HCT116 (cell line): ENCODE measurements around the gene C2orf92. TPM values are rescaled to one million over a fixed set of nuclear protein-coding genes. Genes with fewer than 3 reads are reported as not detected.

Experiments
- ATAC-seq: fragments of 200-7000 bp; cut with Tn5 transposase; 2 replicates; pipeline ENCODE4 v1.9.1; 2020; ENCODE audit warnings: mild to moderate bottlenecking, moderate library complexity
- BruUV-seq: library from RNA; stranded (reverse); fragments of 400-500 nt; replicated peaks from 2 replicates; lab custom pipeline; 2021; lab: Mats Ljungman, UMichigan
- CTCF ChIA-PET: fragments of 300-600 bp; sonication (Branson Sonifier 250); formaldehyde crosslinking; loops from one replicate; lab custom pipeline; 2021; ENCODE audit warnings: antibody characterized with exemption; lab: Charles Lee
- POLR2A ChIA-PET: fragments of 300-600, 350-600 bp; sonication (Branson Sonifier 250); formaldehyde crosslinking; loops from one replicate; lab custom pipeline; 2021; ENCODE audit warnings: antibody characterized with exemption; lab: Charles Lee
- RAD21 ChIA-PET, 2 experiments: fragments of 300-600 bp; sonication (Branson Sonifier 250); formaldehyde crosslinking; loops; one replicate each; lab custom pipeline; 2023; ENCODE audit warnings: low total read pairs in 2 of 2; ENCODE audit not compliant: uncharacterized antibody in 2 of 2, unreplicated experiment in 2 of 2, low non-redundant PET in 1 of 2; lab: Charles Lee
- DNase-seq: peaks from one replicate; pipeline ENCODE4 v3.0.0-alpha.2; 2010; ENCODE audit warnings: low read depth, low spot score
- H2AFZ ChIP-seq: fragments of 200-600 bp; shearing (Covaris generic), sonication (generic); 2 replicates; pipeline ENCODE4 v1.6.1; 2017; ENCODE audit warnings: low read depth, mixed run types, mixed read lengths, antibody characterized with exemption, low read length; ENCODE audit not compliant: poor library complexity, severe bottlenecking
- H3K27ac ChIP-seq: 2 replicates; pipeline ENCODE4 v1.5.1; 2012; ENCODE audit warnings: low read depth, low read length
- H3K27me3 ChIP-seq: fragments of 200-600 bp; sonication (generic); 2 replicates; pipeline ENCODE4 v1.6.1; 2016; ENCODE audit warnings: mixed run types, low read length, mixed read lengths; ENCODE audit not compliant: insufficient read depth
- H3K36me3 ChIP-seq, 2 experiments: fragments of 200-500 bp in 1 of 2; fragments of 200-600 bp in 1 of 2; sonication (Bioruptor generic) in 1 of 2; sonication (generic) in 1 of 2; 2 replicates each; pipeline versions ENCODE4 v1.5.1 to v1.6.1; 2014 to 2016; ENCODE audit warnings: low read length in 2 of 2, inconsistent platforms in 1 of 2, mixed read lengths in 1 of 2, mixed run types in 1 of 2; ENCODE audit not compliant: insufficient read depth in 2 of 2, control insufficient read depth in 1 of 2
- H3K4me1 ChIP-seq, 2 experiments: fragments of 200-600 bp in 1 of 2; sonication (generic) in 1 of 2; 2 replicates each; pipeline versions ENCODE4 v1.5.1 to v1.6.1; 2012 to 2017; ENCODE audit warnings: low read length in 2 of 2, inconsistent platforms in 1 of 2, mild to moderate bottlenecking in 1 of 2, mixed read lengths in 1 of 2, mixed run types in 1 of 2, moderate library complexity in 1 of 2; ENCODE audit not compliant: insufficient read depth in 2 of 2, control insufficient read depth in 1 of 2
- H3K4me2 ChIP-seq: fragments of 200-600 bp; sonication (generic); 2 replicates; pipeline ENCODE4 v1.6.1; 2017; ENCODE audit warnings: mixed run types, low read length, mixed read lengths
- H3K4me3 ChIP-seq, 2 experiments: fragments of 200-600 bp in 1 of 2; sonication (generic) in 1 of 2; replicated peaks in 1 of 2; 2 replicates each; pipeline ENCODE4 v1.5.1; 2011 to 2016; ENCODE audit warnings: low read length in 2 of 2, control low read depth in 1 of 2, low read depth in 1 of 2, mild to moderate bottlenecking in 1 of 2, mixed read lengths in 1 of 2, mixed run types in 1 of 2
- H3K79me2 ChIP-seq: fragments of 200-600 bp; sonication (generic); 2 replicates; pipeline ENCODE4 v1.6.1; 2017; ENCODE audit warnings: mild to moderate bottlenecking, mixed run types, low read length, moderate library complexity, mixed read lengths; ENCODE audit not compliant: insufficient read depth
- H3K9ac ChIP-seq: fragments of 200-600 bp; sonication (generic); 2 replicates; pipeline ENCODE4 v1.6.1; 2016; ENCODE audit warnings: low read length, mixed read lengths
- H3K9me2 ChIP-seq: fragments of 200-600 bp; sonication (generic), shearing (Covaris generic); 2 replicates; pipeline ENCODE4 v1.6.1; 2017; ENCODE audit warnings: mixed run types, mild to moderate bottlenecking, moderate library complexity; ENCODE audit not compliant: insufficient read depth
- H3K9me3 ChIP-seq, 2 experiments: fragments of 200-500 bp in 1 of 2; fragments of 200-600 bp in 1 of 2; sonication (Bioruptor generic) in 1 of 2; sonication (generic) in 1 of 2; 2 replicates each; pipeline ENCODE4 v1.6.1; 2014 to 2017; ENCODE audit warnings: low read length in 2 of 2, mixed read lengths in 2 of 2, inconsistent platforms in 1 of 2, low read depth in 1 of 2, mild to moderate bottlenecking in 1 of 2, mixed run types in 1 of 2, moderate library complexity in 1 of 2; ENCODE audit not compliant: control insufficient read depth in 1 of 2, insufficient read depth in 1 of 2
- H4K20me1 ChIP-seq: fragments of 200-600 bp; sonication (generic), shearing (Covaris generic); 2 replicates; pipeline ENCODE4 v1.6.1; 2017; ENCODE audit warnings: mixed run types, mild to moderate bottlenecking, moderate library complexity; ENCODE audit not compliant: insufficient read depth
- CBX3 ChIP-seq: IDR thresholded peaks from 2 replicates; pipeline ENCODE4 v1.6.1; 2012; ENCODE audit warnings: low read depth
- EZH2phosphoT487 ChIP-seq: fragments of 200-600 bp; IDR thresholded peaks from 2 replicates; pipeline ENCODE4 v1.6.1; 2018; ENCODE audit warnings: antibody characterized with exemption, borderline replicate concordance
- intact Hi-C: fragments of 100-400 bp; cut with micrococcal nuclease; formaldehyde crosslinking; loops from 2 replicates; pipeline ENCODE4 v1.10.0; 2022
- total RNA-seq: library from RNA; stranded (reverse); gene quantifications from one replicate; pipeline ENCODE4 v1.2.1, GENCODE V29; 2021; ENCODE audit not compliant: unreplicated experiment
- TF ChIP-seq, protein P1 (sequence below): IDR thresholded peaks from 2 replicates; pipeline ENCODE4 v1.6.1; 2012
- TF ChIP-seq, protein P2 (sequence below): IDR thresholded peaks from 2 replicates; pipeline ENCODE4 v1.6.1; 2012; ENCODE audit warnings: low read depth

Gene C2orf92
- total RNA-seq, 1 experiment from 2014 or later = 3.0 TPM

DNA sequence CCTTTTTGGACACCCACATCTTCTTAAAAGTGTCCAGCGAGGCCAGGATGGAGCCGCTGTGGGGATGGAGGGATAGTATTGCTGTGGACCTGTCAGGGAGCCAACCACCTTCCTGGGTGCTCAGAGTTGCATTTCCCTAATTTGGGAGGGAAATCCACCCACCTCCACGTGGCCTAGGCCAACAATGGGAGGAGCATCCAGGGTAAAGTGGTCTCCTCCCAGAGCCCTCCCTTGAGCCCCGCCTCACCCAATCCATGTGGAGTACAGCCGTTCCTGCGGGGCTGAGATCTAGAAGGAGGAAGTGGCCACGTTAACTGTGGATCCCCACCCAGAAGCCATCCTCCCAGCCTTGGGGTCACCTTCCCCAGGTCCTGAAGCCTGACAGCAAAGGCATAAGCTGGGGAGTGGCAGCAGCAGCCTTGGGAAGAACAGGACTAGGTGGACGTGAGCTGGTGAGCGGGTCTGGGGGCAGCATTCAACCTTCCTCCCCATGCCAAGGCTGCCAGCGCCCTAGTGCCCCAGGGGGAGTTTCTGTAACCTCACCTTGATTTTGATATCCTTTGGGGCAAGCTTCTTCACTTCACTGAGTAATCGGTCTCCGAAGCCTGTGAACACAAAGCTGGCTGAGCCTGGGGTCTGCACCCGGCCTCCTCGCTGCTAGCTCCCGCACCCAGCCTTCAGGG lies 12.5 kb upstream of the C2orf92 start:
- ChIA-PET RAD21 (no interaction called here), CTCF (no interaction called here), POLR2A (no interaction called here)
- Histone ChIP-seq H3K79me2 (peaks cover 17% of the 10 kb centered on the region), H3K4me1 (peaks cover 0 to 4% of the 10 kb centered on the region in 2 experiments; a peak in 2 of 4 replicates), H4K20me1 (no peaks in the 10 kb centered on the region), H3K9me3 (no peaks in the 10 kb centered on the region), H3K36me3 (no peaks in the 10 kb centered on the region; a peak in 1 of 4 replicates), H3K27me3 (no peaks in the 10 kb centered on the region), H3K27ac (no peak overlapping the region), H3K4me2 (no peak overlapping the region), H3K9ac (no peak overlapping the region), H3K4me3 (no peak overlapping the region), H2AFZ (no peak overlapping the region), H3K9me2 (no peaks in the 10 kb centered on the region)
- DNase-seq (no peak), ATAC-seq (peak; percentile 54)
- TF ChIP-seq, protein P1, sequence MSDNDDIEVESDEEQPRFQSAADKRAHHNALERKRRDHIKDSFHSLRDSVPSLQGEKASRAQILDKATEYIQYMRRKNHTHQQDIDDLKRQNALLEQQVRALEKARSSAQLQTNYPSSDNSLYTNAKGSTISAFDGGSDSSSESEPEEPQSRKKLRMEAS = no peak
- TF ChIP-seq EZH2phosphoT487 (no peak), CBX3 (no peak)
- TF ChIP-seq, protein P2, sequence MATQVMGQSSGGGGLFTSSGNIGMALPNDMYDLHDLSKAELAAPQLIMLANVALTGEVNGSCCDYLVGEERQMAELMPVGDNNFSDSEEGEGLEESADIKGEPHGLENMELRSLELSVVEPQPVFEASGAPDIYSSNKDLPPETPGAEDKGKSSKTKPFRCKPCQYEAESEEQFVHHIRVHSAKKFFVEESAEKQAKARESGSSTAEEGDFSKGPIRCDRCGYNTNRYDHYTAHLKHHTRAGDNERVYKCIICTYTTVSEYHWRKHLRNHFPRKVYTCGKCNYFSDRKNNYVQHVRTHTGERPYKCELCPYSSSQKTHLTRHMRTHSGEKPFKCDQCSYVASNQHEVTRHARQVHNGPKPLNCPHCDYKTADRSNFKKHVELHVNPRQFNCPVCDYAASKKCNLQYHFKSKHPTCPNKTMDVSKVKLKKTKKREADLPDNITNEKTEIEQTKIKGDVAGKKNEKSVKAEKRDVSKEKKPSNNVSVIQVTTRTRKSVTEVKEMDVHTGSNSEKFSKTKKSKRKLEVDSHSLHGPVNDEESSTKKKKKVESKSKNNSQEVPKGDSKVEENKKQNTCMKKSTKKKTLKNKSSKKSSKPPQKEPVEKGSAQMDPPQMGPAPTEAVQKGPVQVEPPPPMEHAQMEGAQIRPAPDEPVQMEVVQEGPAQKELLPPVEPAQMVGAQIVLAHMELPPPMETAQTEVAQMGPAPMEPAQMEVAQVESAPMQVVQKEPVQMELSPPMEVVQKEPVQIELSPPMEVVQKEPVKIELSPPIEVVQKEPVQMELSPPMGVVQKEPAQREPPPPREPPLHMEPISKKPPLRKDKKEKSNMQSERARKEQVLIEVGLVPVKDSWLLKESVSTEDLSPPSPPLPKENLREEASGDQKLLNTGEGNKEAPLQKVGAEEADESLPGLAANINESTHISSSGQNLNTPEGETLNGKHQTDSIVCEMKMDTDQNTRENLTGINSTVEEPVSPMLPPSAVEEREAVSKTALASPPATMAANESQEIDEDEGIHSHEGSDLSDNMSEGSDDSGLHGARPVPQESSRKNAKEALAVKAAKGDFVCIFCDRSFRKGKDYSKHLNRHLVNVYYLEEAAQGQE = no peak
- intact Hi-C loops = no loop called here
- no TSS peak for BruUV-seq
